ENCODE measurements around the gene NXN. TPM values are rescaled to one million over a fixed set of nuclear protein-coding genes. Genes with fewer than 3 reads are reported as not detected.

NXN gene
- polyA plus RNA-seq, 1 of the 3 experiments (the other 2 are of a cell fraction) = 23.9 TPM

DNA sequence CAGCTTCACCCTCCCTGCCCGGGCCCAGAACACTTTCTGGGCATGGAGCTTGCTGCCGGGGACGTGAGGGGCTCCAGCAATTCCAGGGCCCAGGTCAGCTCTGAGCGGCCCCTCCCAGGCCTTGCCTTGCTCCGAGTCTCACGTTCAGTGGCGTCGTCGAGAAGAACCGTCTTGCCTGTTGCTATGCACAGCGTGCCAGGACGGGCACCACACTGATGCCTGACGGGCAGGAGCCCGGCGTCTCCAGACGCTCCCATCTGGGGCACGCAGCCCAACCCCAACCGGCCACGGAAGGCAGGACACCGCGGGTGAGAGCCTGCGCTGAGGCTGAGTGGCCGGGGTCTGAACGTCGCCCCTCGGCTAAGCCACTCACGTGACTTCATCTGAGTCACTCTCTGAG is 44.5 kb upstream of the NXN start:
- POLR2A ChIA-PET = no interaction called here
- Histone ChIP-seq H3K9ac (no peak overlapping the region), H3K4me3 (ENCODE audit: low read depth in 2 of 2, low read length in 1 of 2) (no peak overlapping the region), H3K27me3 (ENCODE audit: insufficient read depth) (no peaks in the 10 kb centered on the region), H3K79me2 (ENCODE audit: insufficient read depth) (peaks cover 9% of the 10 kb centered on the region), H3K36me3 (replicated peaks in 1 of 2; ENCODE audit: control insufficient read depth in 1 of 2, insufficient read depth in 2 of 2, low read length in 1 of 2) (peaks cover 2 to 14% of the 10 kb centered on the region in 2 experiments), H4K20me1 (ENCODE audit: insufficient read depth) (peaks cover 2% of the 10 kb centered on the region; the same call in 1 of the 2 replicates), H3K4me2 (no peak overlapping the region), H3F3A (replicated peaks; ENCODE audit: insufficient read depth) (no peaks in the 10 kb centered on the region), H3K9me2 (no peaks in the 10 kb centered on the region), H3K9me3 (no peaks in the 10 kb centered on the region), H3K27ac (ENCODE audit: low read depth in 2 of 2, low read length in 1 of 2) (no peak overlapping the region), H2AFZ (ENCODE audit: low read depth) (no peak overlapping the region), H3K4me1 (ENCODE audit: control insufficient read depth in 1 of 2, insufficient read depth in 2 of 2, low read depth in 1 of 2, low read length in 1 of 2) (no peaks in the 10 kb centered on the region)
- 96% methylated on average over 25 of the region's 27 CpGs for WGBS (ENCODE audit: low lambda C conversion rate)
- DNase-seq = no peak
- no peak for TF ChIP-seq NFIC (IDR thresholded peaks at IDR 0.05; ENCODE audit: borderline replicate concordance)
- no peak for TF ChIP-seq GABPA (IDR thresholded peaks at IDR 0.05; ENCODE audit: low read depth)
- TF ChIP-seq, protein P1, sequence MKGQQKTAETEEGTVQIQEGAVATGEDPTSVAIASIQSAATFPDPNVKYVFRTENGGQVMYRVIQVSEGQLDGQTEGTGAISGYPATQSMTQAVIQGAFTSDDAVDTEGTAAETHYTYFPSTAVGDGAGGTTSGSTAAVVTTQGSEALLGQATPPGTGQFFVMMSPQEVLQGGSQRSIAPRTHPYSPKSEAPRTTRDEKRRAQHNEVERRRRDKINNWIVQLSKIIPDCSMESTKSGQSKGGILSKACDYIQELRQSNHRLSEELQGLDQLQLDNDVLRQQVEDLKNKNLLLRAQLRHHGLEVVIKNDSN (IDR thresholded peaks at IDR 0.05; ENCODE audit: borderline replicate concordance, low read depth) = no peak
- no peak for TF ChIP-seq POLR2AphosphoS5 (IDR thresholded peaks at IDR 0.05; ENCODE audit: low read depth, low read length)
- no peak for TF ChIP-seq TEAD4 (IDR thresholded peaks at IDR 0.05; ENCODE audit: borderline replicate concordance, insufficient read depth)
- TF ChIP-seq RCOR1 (IDR thresholded peaks at IDR 0.05; ENCODE audit: low read length) = no peak
- TF ChIP-seq, protein P2, sequence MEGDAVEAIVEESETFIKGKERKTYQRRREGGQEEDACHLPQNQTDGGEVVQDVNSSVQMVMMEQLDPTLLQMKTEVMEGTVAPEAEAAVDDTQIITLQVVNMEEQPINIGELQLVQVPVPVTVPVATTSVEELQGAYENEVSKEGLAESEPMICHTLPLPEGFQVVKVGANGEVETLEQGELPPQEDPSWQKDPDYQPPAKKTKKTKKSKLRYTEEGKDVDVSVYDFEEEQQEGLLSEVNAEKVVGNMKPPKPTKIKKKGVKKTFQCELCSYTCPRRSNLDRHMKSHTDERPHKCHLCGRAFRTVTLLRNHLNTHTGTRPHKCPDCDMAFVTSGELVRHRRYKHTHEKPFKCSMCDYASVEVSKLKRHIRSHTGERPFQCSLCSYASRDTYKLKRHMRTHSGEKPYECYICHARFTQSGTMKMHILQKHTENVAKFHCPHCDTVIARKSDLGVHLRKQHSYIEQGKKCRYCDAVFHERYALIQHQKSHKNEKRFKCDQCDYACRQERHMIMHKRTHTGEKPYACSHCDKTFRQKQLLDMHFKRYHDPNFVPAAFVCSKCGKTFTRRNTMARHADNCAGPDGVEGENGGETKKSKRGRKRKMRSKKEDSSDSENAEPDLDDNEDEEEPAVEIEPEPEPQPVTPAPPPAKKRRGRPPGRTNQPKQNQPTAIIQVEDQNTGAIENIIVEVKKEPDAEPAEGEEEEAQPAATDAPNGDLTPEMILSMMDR (IDR thresholded peaks at IDR 0.05) = no peak
- TF ChIP-seq SMC3 (IDR thresholded peaks at IDR 0.05; ENCODE audit: low read depth, low read length) = no peak
- TF ChIP-seq, protein P3, sequence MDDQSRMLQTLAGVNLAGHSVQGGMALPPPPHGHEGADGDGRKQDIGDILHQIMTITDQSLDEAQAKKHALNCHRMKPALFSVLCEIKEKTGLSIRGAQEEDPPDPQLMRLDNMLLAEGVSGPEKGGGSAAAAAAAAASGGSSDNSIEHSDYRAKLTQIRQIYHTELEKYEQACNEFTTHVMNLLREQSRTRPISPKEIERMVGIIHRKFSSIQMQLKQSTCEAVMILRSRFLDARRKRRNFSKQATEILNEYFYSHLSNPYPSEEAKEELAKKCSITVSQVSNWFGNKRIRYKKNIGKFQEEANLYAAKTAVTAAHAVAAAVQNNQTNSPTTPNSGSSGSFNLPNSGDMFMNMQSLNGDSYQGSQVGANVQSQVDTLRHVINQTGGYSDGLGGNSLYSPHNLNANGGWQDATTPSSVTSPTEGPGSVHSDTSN (IDR thresholded peaks at IDR 0.05) = no peak
- TF ChIP-seq TAF1 (IDR thresholded peaks at IDR 0.05; ENCODE audit: borderline replicate concordance, low read depth, low read length) = no peak
- TF ChIP-seq CHD2 (IDR thresholded peaks at IDR 0.05; ENCODE audit: low read length, partially characterized antibody) = no peak
- TF ChIP-seq, protein P4, sequence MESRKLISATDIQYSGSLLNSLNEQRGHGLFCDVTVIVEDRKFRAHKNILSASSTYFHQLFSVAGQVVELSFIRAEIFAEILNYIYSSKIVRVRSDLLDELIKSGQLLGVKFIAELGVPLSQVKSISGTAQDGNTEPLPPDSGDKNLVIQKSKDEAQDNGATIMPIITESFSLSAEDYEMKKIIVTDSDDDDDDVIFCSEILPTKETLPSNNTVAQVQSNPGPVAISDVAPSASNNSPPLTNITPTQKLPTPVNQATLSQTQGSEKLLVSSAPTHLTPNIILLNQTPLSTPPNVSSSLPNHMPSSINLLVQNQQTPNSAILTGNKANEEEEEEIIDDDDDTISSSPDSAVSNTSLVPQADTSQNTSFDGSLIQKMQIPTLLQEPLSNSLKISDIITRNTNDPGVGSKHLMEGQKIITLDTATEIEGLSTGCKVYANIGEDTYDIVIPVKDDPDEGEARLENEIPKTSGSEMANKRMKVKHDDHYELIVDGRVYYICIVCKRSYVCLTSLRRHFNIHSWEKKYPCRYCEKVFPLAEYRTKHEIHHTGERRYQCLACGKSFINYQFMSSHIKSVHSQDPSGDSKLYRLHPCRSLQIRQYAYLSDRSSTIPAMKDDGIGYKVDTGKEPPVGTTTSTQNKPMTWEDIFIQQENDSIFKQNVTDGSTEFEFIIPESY (IDR thresholded peaks at IDR 0.05; ENCODE audit: borderline replicate concordance, low read depth) = no peak
- TF ChIP-seq JUND (IDR thresholded peaks at IDR 0.05) = no peak
- no peak for TF ChIP-seq TCF12 (IDR thresholded peaks at IDR 0.05)
- TF ChIP-seq, protein P5, sequence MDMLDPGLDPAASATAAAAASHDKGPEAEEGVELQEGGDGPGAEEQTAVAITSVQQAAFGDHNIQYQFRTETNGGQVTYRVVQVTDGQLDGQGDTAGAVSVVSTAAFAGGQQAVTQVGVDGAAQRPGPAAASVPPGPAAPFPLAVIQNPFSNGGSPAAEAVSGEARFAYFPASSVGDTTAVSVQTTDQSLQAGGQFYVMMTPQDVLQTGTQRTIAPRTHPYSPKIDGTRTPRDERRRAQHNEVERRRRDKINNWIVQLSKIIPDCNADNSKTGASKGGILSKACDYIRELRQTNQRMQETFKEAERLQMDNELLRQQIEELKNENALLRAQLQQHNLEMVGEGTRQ (IDR thresholded peaks at IDR 0.05; ENCODE audit: borderline replicate concordance, low read depth, low read length) = no peak
- TF ChIP-seq EP300 (IDR thresholded peaks at IDR 0.05; ENCODE audit: borderline replicate concordance in 1 of 2, low read depth in 1 of 2, low read length in 1 of 2) = no peak
- TF ChIP-seq SIN3A (IDR thresholded peaks at IDR 0.05; ENCODE audit: borderline replicate concordance, low read depth, low read length) = no peak
- TF ChIP-seq, protein P6, sequence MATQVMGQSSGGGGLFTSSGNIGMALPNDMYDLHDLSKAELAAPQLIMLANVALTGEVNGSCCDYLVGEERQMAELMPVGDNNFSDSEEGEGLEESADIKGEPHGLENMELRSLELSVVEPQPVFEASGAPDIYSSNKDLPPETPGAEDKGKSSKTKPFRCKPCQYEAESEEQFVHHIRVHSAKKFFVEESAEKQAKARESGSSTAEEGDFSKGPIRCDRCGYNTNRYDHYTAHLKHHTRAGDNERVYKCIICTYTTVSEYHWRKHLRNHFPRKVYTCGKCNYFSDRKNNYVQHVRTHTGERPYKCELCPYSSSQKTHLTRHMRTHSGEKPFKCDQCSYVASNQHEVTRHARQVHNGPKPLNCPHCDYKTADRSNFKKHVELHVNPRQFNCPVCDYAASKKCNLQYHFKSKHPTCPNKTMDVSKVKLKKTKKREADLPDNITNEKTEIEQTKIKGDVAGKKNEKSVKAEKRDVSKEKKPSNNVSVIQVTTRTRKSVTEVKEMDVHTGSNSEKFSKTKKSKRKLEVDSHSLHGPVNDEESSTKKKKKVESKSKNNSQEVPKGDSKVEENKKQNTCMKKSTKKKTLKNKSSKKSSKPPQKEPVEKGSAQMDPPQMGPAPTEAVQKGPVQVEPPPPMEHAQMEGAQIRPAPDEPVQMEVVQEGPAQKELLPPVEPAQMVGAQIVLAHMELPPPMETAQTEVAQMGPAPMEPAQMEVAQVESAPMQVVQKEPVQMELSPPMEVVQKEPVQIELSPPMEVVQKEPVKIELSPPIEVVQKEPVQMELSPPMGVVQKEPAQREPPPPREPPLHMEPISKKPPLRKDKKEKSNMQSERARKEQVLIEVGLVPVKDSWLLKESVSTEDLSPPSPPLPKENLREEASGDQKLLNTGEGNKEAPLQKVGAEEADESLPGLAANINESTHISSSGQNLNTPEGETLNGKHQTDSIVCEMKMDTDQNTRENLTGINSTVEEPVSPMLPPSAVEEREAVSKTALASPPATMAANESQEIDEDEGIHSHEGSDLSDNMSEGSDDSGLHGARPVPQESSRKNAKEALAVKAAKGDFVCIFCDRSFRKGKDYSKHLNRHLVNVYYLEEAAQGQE (IDR thresholded peaks at IDR 0.05; ENCODE audit: low read depth, low read length) = no peak
- TF ChIP-seq GATA2 (CRISPR knock-in tag; IDR thresholded peaks at IDR 0.05) = no peak
- TF ChIP-seq FOSL2 (IDR thresholded peaks at IDR 0.05; ENCODE audit: borderline replicate concordance, low read depth) = no peak
- CTCF ChIA-PET = no interaction called here
